ENCODE results near the gene RPA3. TPM values are rescaled to one million over a fixed set of nuclear protein-coding genes. Genes with fewer than 3 reads are reported as not detected.

The RPA3 gene
- total and polyA plus RNA-seq, 2 donors from 2014 or later: 33.7 to 59.4 TPM

- Histone ChIP-seq H3K27me3 (ENCODE audit: control insufficient read depth, insufficient read depth, low read length) (no peaks in the 10 kb centered on the region), H3K27ac (ENCODE audit: low read depth in 2 of 2, low read length in 2 of 2) (peak within 1 kb of the TSS; percentile 87 to 94), H3K4me3 (ENCODE audit: low read length in 3 of 3) (peak within 1 kb of the TSS; percentile 92 to 99 (median 96)), H3K9me3 (ENCODE audit: control insufficient read depth in 2 of 3, insufficient read depth in 1 of 3, low read length in 3 of 3) (no peaks in the 10 kb centered on the region), H3K36me3 (ENCODE audit: control insufficient read depth in 2 of 3, insufficient read depth in 3 of 3, low read length in 3 of 3) (peaks cover 0 to 3% (median 2%) of the 10 kb centered on the region in 3 donors), H3K4me1 (ENCODE audit: control insufficient read depth in 2 of 3, insufficient read depth in 2 of 3, low read depth in 1 of 3, low read length in 3 of 3) (peaks cover 3 to 6% (median 5%) of the 10 kb centered on the region in 3 donors), H3K9ac (ENCODE audit: low read length in 3 of 3) (peak within 1 kb of the TSS; percentile 74 to 98 (median 88))
- intact Hi-C loops (cut with DNase I): no loop called here
- TF ChIP-seq CTCF (IDR thresholded peaks at IDR 0.05; ENCODE audit: borderline replicate concordance, extremely low read depth, insufficient read depth): no peak
- peak; percentile 98 for FAIRE-seq
- DNase-seq: peak; percentile 99 to 100 (median 99)
Observed at GRCh38 chr7:7640221-7641128, 77.9 kb downstream of the RPA3 start, which contains the start of gene UMAD1. TSS of gene UMAD1 (plus strand) at chr7:7640752. CDS start at chr7:7673372, 32,620 bp downstream.

GRCh38 chr7:7639847-7640220 is 78.6 kb downstream of the RPA3 start:
- Histone ChIP-seq H3K27ac (ENCODE audit: low read depth in 2 of 2, low read length in 2 of 2) (peak overlapping the region; percentile 87), H3K9me3 (ENCODE audit: control insufficient read depth in 2 of 3, insufficient read depth in 1 of 3, low read length in 3 of 3) (no peaks in the 10 kb centered on the region), H3K27me3 (ENCODE audit: control insufficient read depth, insufficient read depth, low read length) (no peaks in the 10 kb centered on the region), H3K4me1 (ENCODE audit: control insufficient read depth in 2 of 3, insufficient read depth in 2 of 3, low read depth in 1 of 3, low read length in 3 of 3) (peaks cover 3 to 6% (median 5%) of the 10 kb centered on the region in 3 donors), H3K4me3 (ENCODE audit: low read length in 3 of 3) (peak overlapping the region; percentile 92 to 99 (median 96)), H3K36me3 (ENCODE audit: control insufficient read depth in 2 of 3, insufficient read depth in 3 of 3, low read length in 3 of 3) (peaks cover 0 to 3% (median 2%) of the 10 kb centered on the region in 3 donors), H3K9ac (ENCODE audit: low read length in 3 of 3) (peak overlapping the region; percentile 45 to 98 (median 78))
- FAIRE-seq (no peak), DNase-seq (peak in 2 of 5 donors; percentile 70 to 79)
- intact Hi-C loops (cut with DNase I): no loop called here
- no peak for TF ChIP-seq CTCF (IDR thresholded peaks at IDR 0.05; ENCODE audit: borderline replicate concordance, extremely low read depth, insufficient read depth)

GRCh38 chr7:7639421-7639820 is 79.0 kb downstream of the RPA3 start:
- Histone ChIP-seq H3K4me3 (ENCODE audit: low read length in 3 of 3) (peak overlapping the region; percentile 92 to 99 (median 96)), H3K36me3 (ENCODE audit: control insufficient read depth in 2 of 3, insufficient read depth in 3 of 3, low read length in 3 of 3) (peaks cover 0 to 3% (median 2%) of the 10 kb centered on the region in 3 donors), H3K27me3 (ENCODE audit: control insufficient read depth, insufficient read depth, low read length) (no peaks in the 10 kb centered on the region), H3K4me1 (ENCODE audit: control insufficient read depth in 2 of 3, insufficient read depth in 2 of 3, low read depth in 1 of 3, low read length in 3 of 3) (peaks cover 3 to 6% (median 5%) of the 10 kb centered on the region in 3 donors), H3K9me3 (ENCODE audit: control insufficient read depth in 2 of 3, insufficient read depth in 1 of 3, low read length in 3 of 3) (no peaks in the 10 kb centered on the region), H3K27ac (ENCODE audit: low read depth in 2 of 2, low read length in 2 of 2) (peak overlapping the region; percentile 87), H3K9ac (ENCODE audit: low read length in 3 of 3) (peak overlapping the region; percentile 45 to 98 (median 78))
- no peak for TF ChIP-seq CTCF (IDR thresholded peaks at IDR 0.05; ENCODE audit: borderline replicate concordance, extremely low read depth, insufficient read depth)
- intact Hi-C loops (cut with DNase I): no loop called here
- DNase-seq (no peak), FAIRE-seq (no peak)

Data from kidney (tissue), 14 donors.